CD14-positive monocyte (primary cell): Measurements from ENCODE around the gene SLFN13. TPM values are rescaled to one million over a fixed set of nuclear protein-coding genes. Genes with fewer than 3 reads are reported as not detected.
"Not testable (repeated sequence)": the region's sequence is repeated elsewhere in the genome, so short reads cannot be mapped to it uniquely, and the experiment has no call there.

Experiments
- DNase-seq, 3 donors: peaks; one replicate each; pipeline ENCODE4 v3.0.0-alpha.2; 2011 to 2022
- H2AFZ ChIP-seq: 2 replicates; pipeline ENCODE4 v1.6.0; 2012; ENCODE audit warnings: mild to moderate bottlenecking, low read depth, low read length, inconsistent platforms; ENCODE audit not compliant: insufficient read depth, poor library complexity, severe bottlenecking
- H3K27ac ChIP-seq, 2 donors: 1 replicate in 1 of 2; 2 replicates in 1 of 2; pipeline ENCODE4 v1.5.1; 2012 to 2013; ENCODE audit warnings: low read length in 2 of 2, control low read depth in 1 of 2, inconsistent platforms in 1 of 2, low read depth in 1 of 2, mild to moderate bottlenecking in 1 of 2
- H3K27me3 ChIP-seq, 2 donors: one replicate each; pipeline versions ENCODE4 v1.6.0 to v1.6.1; 2011 to 2013; ENCODE audit warnings: low read length in 2 of 2; ENCODE audit not compliant: control insufficient read depth in 2 of 2, insufficient read depth in 2 of 2
- H3K36me3 ChIP-seq, 2 donors: replicated peaks in 1 of 2; 1 replicate in 1 of 2; 2 replicates in 1 of 2; pipeline versions ENCODE4 v1.5.1 to v1.6.1; 2012 to 2013; ENCODE audit warnings: low read length in 2 of 2, control low read depth in 1 of 2, inconsistent platforms in 1 of 2, mild to moderate bottlenecking in 1 of 2; ENCODE audit not compliant: insufficient read depth in 2 of 2, control insufficient read depth in 1 of 2
- H3K4me1 ChIP-seq, 2 donors: 1 replicate in 1 of 2; 2 replicates in 1 of 2; pipeline versions ENCODE4 v1.5.1 to v1.6.1; 2012 to 2013; ENCODE audit warnings: low read length in 2 of 2, control low read depth in 1 of 2, inconsistent platforms in 1 of 2, mild to moderate bottlenecking in 1 of 2, moderate library complexity in 1 of 2; ENCODE audit not compliant: insufficient read depth in 2 of 2, control insufficient read depth in 1 of 2
- H3K4me2 ChIP-seq: replicated peaks from 2 replicates; pipeline ENCODE3; 2012; ENCODE audit warnings: low read length, moderate library complexity, mild to moderate bottlenecking; ENCODE audit not compliant: poor library complexity, severe bottlenecking; ENCODE audit errors: extremely low read depth
- H3K4me3 ChIP-seq, 3 experiments: fragments of 200-600 bp in 1 of 3; sonication (generic) in 1 of 3; replicated peaks in 1 of 3; 1 replicate in 2 of 3; 2 replicates in 1 of 3; pipeline ENCODE4 v1.5.1; 2011 to 2013; ENCODE audit warnings: low read length in 3 of 3, mild to moderate bottlenecking in 3 of 3, control low read depth in 2 of 3, low read depth in 2 of 3, inconsistent platforms in 1 of 3, moderate library complexity in 1 of 3
- H3K79me2 ChIP-seq: 2 replicates; pipeline ENCODE4 v1.6.0; 2012; ENCODE audit warnings: mild to moderate bottlenecking, control low read depth, inconsistent platforms, low read length, moderate library complexity; ENCODE audit not compliant: insufficient read depth
- H3K9ac ChIP-seq: 2 replicates; pipeline ENCODE4 v1.6.0; 2017; ENCODE audit warnings: low read length, mild to moderate bottlenecking; ENCODE audit not compliant: insufficient read depth, poor library complexity, severe bottlenecking
- H3K9me3 ChIP-seq, 2 donors: replicated peaks in 1 of 2; 1 replicate in 1 of 2; 2 replicates in 1 of 2; pipeline versions ENCODE4 v1.5.1 to v1.6.1; 2012 to 2013; ENCODE audit warnings: low read length in 2 of 2, control low read depth in 1 of 2; ENCODE audit not compliant: control insufficient read depth in 1 of 2, insufficient read depth in 1 of 2
- H4K20me1 ChIP-seq: 2 replicates; pipeline ENCODE4 v1.6.0; 2012; ENCODE audit warnings: mild to moderate bottlenecking, low read length, control low read depth, moderate library complexity; ENCODE audit not compliant: insufficient read depth
- H3K27ac Mint-ChIP-seq, 7 donors: one replicate each; pipeline ENCODE4 v1.8.0; 2020; ENCODE audit warnings: mild to moderate bottlenecking in 7 of 7, mixed read lengths in 7 of 7, moderate library complexity in 6 of 7, inconsistent platforms in 2 of 7
- H3K27me3 Mint-ChIP-seq, 3 donors: one replicate each; pipeline ENCODE4 v1.8.0; 2021 to 2022; ENCODE audit warnings: low read depth in 3 of 3, mild to moderate bottlenecking in 3 of 3, mixed read lengths in 3 of 3, moderate library complexity in 3 of 3, inconsistent platforms in 1 of 3
- H3K36me3 Mint-ChIP-seq, 2 donors: one replicate each; pipeline ENCODE4 v1.8.0; 2020; ENCODE audit warnings: mixed read lengths in 2 of 2, inconsistent platforms in 1 of 2, mild to moderate bottlenecking in 1 of 2
- H3K4me1 Mint-ChIP-seq: one replicate; pipeline ENCODE4 v1.8.0; 2020; ENCODE audit warnings: mild to moderate bottlenecking, mixed read lengths
- H3K4me3 Mint-ChIP-seq, 2 donors: one replicate each; pipeline ENCODE4 v1.8.0; 2020; ENCODE audit warnings: mild to moderate bottlenecking in 2 of 2, mixed read lengths in 2 of 2, moderate library complexity in 1 of 2
- H3K9me3 Mint-ChIP-seq, 7 donors: one replicate each; pipeline ENCODE4 v1.8.0; 2020 to 2022; ENCODE audit warnings: mixed read lengths in 7 of 7, mild to moderate bottlenecking in 6 of 7, moderate library complexity in 6 of 7, inconsistent platforms in 2 of 7
- WGBS: methylation state at CpG from one replicate; pipeline ENCODE4 v1.1.5; 2013; ENCODE audit warnings: missing lambda C conversion rate; ENCODE audit not compliant: insufficient coverage; 5-methylcytosine and 5-hydroxymethylcytosine counted together
- intact Hi-C, 2 donors: fragments of 100-400 bp; cut with micrococcal nuclease; formaldehyde crosslinking; loops; one replicate each; pipeline versions ENCODE4 v1.15.0 to v1.15.1; 2023
- polyA plus RNA-seq, 3 donors: library from polyadenylated mRNA; depleted of rRNA in 1 of 3; unstranded in 2 of 3; stranded (reverse) in 1 of 3; fragments of 300-500 nt in 2 of 3; fragments of >200 nt in 1 of 3; fragmentation: Illumina TruSeq in 2 of 3; gene quantifications; 1 replicate in 2 of 3; 2 replicates in 1 of 3; pipeline ENCODE4 v1.2.3, GENCODE V29; 2012 to 2021
- TF ChIP-seq, protein P1 (sequence below): fragments of 200-600 bp; IDR thresholded peaks from one replicate; pipeline ENCODE4 v1.8.0; 2022; ENCODE audit warnings: antibody characterized with exemption, mild to moderate bottlenecking

The SLFN13 gene
- polyA plus RNA-seq, 3 donors, result 1.8 to 3.0 (median 2.7) TPM

DNA sequence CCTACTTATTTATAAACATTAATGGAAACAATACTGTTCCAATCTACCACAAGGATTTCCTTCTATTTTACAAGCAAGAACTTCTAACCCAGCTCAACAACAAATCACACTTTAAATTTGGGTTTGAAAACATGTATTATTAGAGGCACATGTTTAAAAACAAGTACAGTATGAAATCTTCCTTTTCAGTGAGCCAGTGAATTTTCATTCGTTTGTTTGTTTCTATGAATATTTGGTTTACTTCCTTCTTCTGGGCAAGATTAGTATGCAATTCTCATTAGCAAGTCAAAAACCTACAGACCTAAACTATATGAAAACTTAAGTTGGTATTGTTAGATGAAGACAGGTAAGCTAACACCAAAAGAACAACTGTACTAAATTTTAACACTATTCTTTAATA, 42.0 kb downstream of the SLFN13 start:
- Histone ChIP-seq H2AFZ (no peak overlapping the region), H3K27ac (no peak overlapping the region), H3K79me2 (no peaks in the 10 kb centered on the region), H3K27me3 (no peaks in the 10 kb centered on the region), H3K9me3 (peaks cover 0 to 4% of the 10 kb centered on the region in 2 donors), H3K4me3 (no peak overlapping the region), H3K4me2 (no peak overlapping the region), H3K36me3 (peaks cover 34 to 50% of the 10 kb centered on the region in 2 donors), H3K9ac (no peak overlapping the region), H3K4me1 (no peaks in the 10 kb centered on the region), H4K20me1 (peaks cover 5% of the 10 kb centered on the region)
- intact Hi-C loops, result no loop called here
- Mint-ChIP-seq H3K36me3 (peaks cover 47 to 48% of the 10 kb centered on the region in 2 donors), H3K4me3 (no peak overlapping the region), H3K27me3 (no peaks in the 10 kb centered on the region), H3K9me3 (peaks cover 0 to 8% (median 1%) of the 10 kb centered on the region in 7 donors), H3K27ac (no peak overlapping the region), H3K4me1 (no peaks in the 10 kb centered on the region)
- WGBS, result no CpG with 5 or more reads among the region's 1 CpG
- TF ChIP-seq, protein P1, sequence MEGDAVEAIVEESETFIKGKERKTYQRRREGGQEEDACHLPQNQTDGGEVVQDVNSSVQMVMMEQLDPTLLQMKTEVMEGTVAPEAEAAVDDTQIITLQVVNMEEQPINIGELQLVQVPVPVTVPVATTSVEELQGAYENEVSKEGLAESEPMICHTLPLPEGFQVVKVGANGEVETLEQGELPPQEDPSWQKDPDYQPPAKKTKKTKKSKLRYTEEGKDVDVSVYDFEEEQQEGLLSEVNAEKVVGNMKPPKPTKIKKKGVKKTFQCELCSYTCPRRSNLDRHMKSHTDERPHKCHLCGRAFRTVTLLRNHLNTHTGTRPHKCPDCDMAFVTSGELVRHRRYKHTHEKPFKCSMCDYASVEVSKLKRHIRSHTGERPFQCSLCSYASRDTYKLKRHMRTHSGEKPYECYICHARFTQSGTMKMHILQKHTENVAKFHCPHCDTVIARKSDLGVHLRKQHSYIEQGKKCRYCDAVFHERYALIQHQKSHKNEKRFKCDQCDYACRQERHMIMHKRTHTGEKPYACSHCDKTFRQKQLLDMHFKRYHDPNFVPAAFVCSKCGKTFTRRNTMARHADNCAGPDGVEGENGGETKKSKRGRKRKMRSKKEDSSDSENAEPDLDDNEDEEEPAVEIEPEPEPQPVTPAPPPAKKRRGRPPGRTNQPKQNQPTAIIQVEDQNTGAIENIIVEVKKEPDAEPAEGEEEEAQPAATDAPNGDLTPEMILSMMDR, result no peak
- no peak for DNase-seq

GRCh38 chr17:35404360-35404759, 44.2 kb downstream of the SLFN13 start:
- no CpG with 5 or more reads among the region's 1 CpG for WGBS
- Mint-ChIP-seq H3K4me3 (no peak overlapping the region), H3K9me3 (peaks cover 0 to 5% (median 2%) of the 10 kb centered on the region in 7 donors), H3K27ac (no peak overlapping the region), H3K36me3 (peaks cover 27 to 29% of the 10 kb centered on the region in 2 donors), H3K4me1 (no peaks in the 10 kb centered on the region), H3K27me3 (no peaks in the 10 kb centered on the region)
- Histone ChIP-seq H2AFZ (no peak overlapping the region), H3K79me2 (no peaks in the 10 kb centered on the region), H3K27me3 (no peaks in the 10 kb centered on the region), H3K9me3 (peaks cover 0 to 4% of the 10 kb centered on the region in 2 donors), H4K20me1 (no peaks in the 10 kb centered on the region), H3K4me3 (no peak overlapping the region), H3K4me1 (no peaks in the 10 kb centered on the region), H3K4me2 (no peak overlapping the region), H3K36me3 (peaks cover 13 to 28% of the 10 kb centered on the region in 2 donors), H3K27ac (no peak overlapping the region), H3K9ac (no peak overlapping the region)
- no peak for DNase-seq
- intact Hi-C loops, result no loop called here
- TF ChIP-seq, protein P1, result no peak

DNA sequence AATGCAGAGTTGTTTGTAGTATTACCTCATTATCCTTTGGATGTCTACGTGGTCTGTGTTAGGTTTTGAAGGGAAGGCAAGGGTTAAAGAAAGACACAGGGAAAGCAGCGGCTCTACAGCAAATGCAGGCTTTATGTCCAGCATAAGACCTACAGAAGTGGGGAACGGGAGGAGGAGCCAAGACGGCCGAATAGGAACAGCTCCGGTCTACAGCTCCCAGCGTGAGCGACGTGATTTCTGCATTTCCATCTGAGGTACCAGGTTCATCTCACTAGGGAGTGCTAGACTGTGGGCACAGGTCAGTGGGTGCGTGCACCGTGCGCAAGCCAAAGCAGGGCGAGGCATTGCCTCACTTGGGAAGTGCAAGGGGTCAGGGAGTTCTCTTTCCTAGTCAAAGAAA, 54.8 kb downstream of the SLFN13 start:
- H3K27me3 Mint-ChIP-seq, H3K4me2 ChIP-seq, H3K9me3 Mint-ChIP-seq, intact Hi-C loops, H3K27ac ChIP-seq, H3K9ac ChIP-seq, H3K4me3 ChIP-seq, H3K79me2 ChIP-seq, DNase-seq, H3K9me3 ChIP-seq, H3K36me3 ChIP-seq, H3K27me3 ChIP-seq, H2AFZ ChIP-seq, H3K36me3 Mint-ChIP-seq, H3K27ac Mint-ChIP-seq, H4K20me1 ChIP-seq: not testable (repeated sequence)
- Mint-ChIP-seq H3K4me3 (peak overlapping the region in 1 of 2 donors; percentile 12), H3K4me1 (peaks cover 51% of the 10 kb centered on the region)
- WGBS, result 80% methylated on average over 12 of the region's 13 CpGs
- peaks cover 33 to 45% of the 10 kb centered on the region in 2 donors for H3K4me1 ChIP-seq
